Natural killer cell (primary cell): ENCODE data around the gene ROBO2. TPM values are rescaled to one million over a fixed set of nuclear protein-coding genes. Genes with fewer than 3 reads are reported as not detected.

Experiments used
- ATAC-seq, 3 donors: fragments of 150-1000 bp in 2 of 3; fragments of 200-7000 bp in 1 of 3; cut with Tn5 transposase; 1 replicate in 1 of 3; 2 replicates in 2 of 3; pipeline ENCODE4 v1.10.0; 2021; ENCODE audit warnings: mild to moderate bottlenecking in 2 of 3, moderate library complexity in 2 of 3
- DNase-seq, 2 donors: peaks; one replicate each; pipeline versions ENCODE4 v3.0.0 to v3.0.0-alpha.2; 2013 to 2021; ENCODE audit warnings: mixed read lengths in 1 of 2
- H3K27ac ChIP-seq: one replicate; pipeline ENCODE4 v1.5.1; 2013; ENCODE audit warnings: mild to moderate bottlenecking, low read length
- H3K27me3 ChIP-seq: one replicate; pipeline ENCODE4 v1.6.1; 2013; ENCODE audit warnings: low read length; ENCODE audit not compliant: control insufficient read depth, insufficient read depth
- H3K36me3 ChIP-seq: one replicate; pipeline ENCODE4 v1.6.1; 2013; ENCODE audit warnings: low read length; ENCODE audit not compliant: control insufficient read depth, insufficient read depth
- H3K4me1 ChIP-seq: one replicate; pipeline ENCODE4 v1.6.1; 2013; ENCODE audit warnings: low read length; ENCODE audit not compliant: control insufficient read depth, insufficient read depth
- H3K4me3 ChIP-seq: one replicate; pipeline ENCODE4 v1.5.1; 2013; ENCODE audit warnings: low read length
- H3K9me3 ChIP-seq: one replicate; pipeline ENCODE4 v1.6.1; 2013; ENCODE audit warnings: low read length; ENCODE audit not compliant: control insufficient read depth, insufficient read depth
- H3K27ac Mint-ChIP-seq, 2 donors: one replicate each; pipeline ENCODE4 v1.8.0; 2022; ENCODE audit warnings: mild to moderate bottlenecking in 2 of 2, mixed read lengths in 2 of 2, moderate library complexity in 1 of 2
- H3K27me3 Mint-ChIP-seq, 2 donors: one replicate each; pipeline ENCODE4 v1.8.0; 2022; ENCODE audit warnings: low read depth in 2 of 2, mixed read lengths in 2 of 2
- H3K36me3 Mint-ChIP-seq: one replicate; pipeline ENCODE4 v1.8.0; 2022; ENCODE audit warnings: mixed read lengths
- H3K4me1 Mint-ChIP-seq, 2 donors: one replicate each; pipeline ENCODE4 v1.8.0; 2022; ENCODE audit warnings: mixed read lengths in 2 of 2
- H3K4me3 Mint-ChIP-seq: one replicate; pipeline ENCODE4 v1.8.0; 2022; ENCODE audit warnings: mild to moderate bottlenecking, moderate library complexity, mixed read lengths
- H3K9me3 Mint-ChIP-seq, 2 donors: one replicate each; pipeline ENCODE4 v1.8.0; 2022; ENCODE audit warnings: mixed read lengths in 2 of 2
- CTCF ChIP-seq: fragments of 200-600 bp; IDR thresholded peaks from one replicate; pipeline ENCODE4 v1.8.0; 2022; ENCODE audit warnings: antibody characterized with exemption
- WGBS: methylation state at CpG from one replicate; pipeline ENCODE4 v1.1.7; 2013; ENCODE audit warnings: missing lambda C conversion rate; ENCODE audit not compliant: insufficient coverage; 5-methylcytosine and 5-hydroxymethylcytosine counted together
- intact Hi-C: fragments of 100-400 bp; cut with micrococcal nuclease; formaldehyde crosslinking; loops from one replicate; pipeline ENCODE4 v1.14.2; 2022
- total RNA-seq, 4 donors: library from RNA; stranded (reverse); fragments of 120-200 nt in 1 of 4; gene quantifications; one replicate each; pipeline versions ENCODE4 v1.2.3 to v1.2.4, GENCODE V29; 2013 to 2022

Gene ROBO2
- total RNA-seq, 3 donors from 2014 or later (not counting 1 experiment from before 2014, with no cell fraction given), result not detected

GRCh38 chr3:77048186-77048585, 8.3 kb downstream of the ROBO2 start:
- no peaks in the 10 kb centered on the region for H3K27me3 Mint-ChIP-seq
- no peak for DNase-seq
- no peak for ATAC-seq
- H3K27ac Mint-ChIP-seq, result no peak overlapping the region
- H3K9me3 Mint-ChIP-seq, result peaks cover 7 to 10% of the 10 kb centered on the region in 2 donors
- WGBS, result 94% methylated on average over 5 of the region's 5 CpGs
- H3K36me3 Mint-ChIP-seq, result no peaks in the 10 kb centered on the region
- no peak for TF ChIP-seq CTCF
- no peaks in the 10 kb centered on the region for H3K4me1 Mint-ChIP-seq
- intact Hi-C loops, result no loop called here
- Histone ChIP-seq H3K4me3 (no peak overlapping the region), H3K27ac (no peak overlapping the region), H3K27me3 (no peaks in the 10 kb centered on the region), H3K9me3 (no peaks in the 10 kb centered on the region), H3K36me3 (no peaks in the 10 kb centered on the region), H3K4me1 (no peaks in the 10 kb centered on the region)
- H3K4me3 Mint-ChIP-seq, result no peak overlapping the region

- peaks cover 8 to 10% of the 10 kb centered on the region in 2 donors for H3K9me3 Mint-ChIP-seq
- no peak overlapping the region for H3K4me3 Mint-ChIP-seq
- DNase-seq (no peak), ATAC-seq (no peak)
- H3K27ac Mint-ChIP-seq, result no peak overlapping the region
- WGBS, result 83% methylated on average over 3 of the region's 5 CpGs
- H3K4me1 Mint-ChIP-seq, result no peaks in the 10 kb centered on the region
- Histone ChIP-seq H3K36me3 (no peaks in the 10 kb centered on the region), H3K27me3 (no peaks in the 10 kb centered on the region), H3K4me1 (no peaks in the 10 kb centered on the region), H3K9me3 (no peaks in the 10 kb centered on the region), H3K4me3 (no peak overlapping the region), H3K27ac (no peak overlapping the region)
- TF ChIP-seq CTCF, result no peak
- no peaks in the 10 kb centered on the region for H3K36me3 Mint-ChIP-seq
- H3K27me3 Mint-ChIP-seq, result no peaks in the 10 kb centered on the region
- intact Hi-C loops, result no loop called here
Observed at GRCh38 chr3:77051591-77051990, 11.7 kb downstream of the ROBO2 start.

- H3K4me3 ChIP-seq, result no peak overlapping the region
- H3K27me3 ChIP-seq, result no peaks in the 10 kb centered on the region
- peaks cover 5 to 6% of the 10 kb centered on the region in 2 donors for H3K9me3 Mint-ChIP-seq
- H3K27me3 Mint-ChIP-seq, result no peaks in the 10 kb centered on the region
- H3K27ac Mint-ChIP-seq, result no peak overlapping the region
- H3K9me3 ChIP-seq, result no peaks in the 10 kb centered on the region
- ATAC-seq (no peak), DNase-seq (no peak)
- H3K36me3 ChIP-seq, result no peaks in the 10 kb centered on the region
- no peak overlapping the region for H3K4me3 Mint-ChIP-seq
- intact Hi-C loops, result no loop called here
- H3K4me1 ChIP-seq, result no peaks in the 10 kb centered on the region
- no peak for TF ChIP-seq CTCF
- WGBS, result 70% methylated on average over 2 of the region's 2 CpGs
- H3K4me1 Mint-ChIP-seq, result no peaks in the 10 kb centered on the region
- H3K27ac ChIP-seq, result no peak overlapping the region
- no peaks in the 10 kb centered on the region for H3K36me3 Mint-ChIP-seq
Observed at GRCh38 chr3:77052051-77052501, 12.2 kb downstream of the ROBO2 start.
